MG63 (cell line): ENCODE measurements around the gene LTA4H. TPM values are rescaled to one million over a fixed set of nuclear protein-coding genes. Genes with fewer than 3 reads are reported as not detected.
"Not testable (repeated sequence)": the region's sequence is repeated elsewhere in the genome, so short reads cannot be mapped to it uniquely, and the experiment has no call there.

ENCODE experiments used
- DNase-seq: peaks from one replicate; pipeline ENCODE4 v3.0.0-alpha.2; 2020
- H3K27me3 ChIP-seq: fragments of 250-450 bp; sonication (Bioruptor Pico); 2 replicates; pipeline ENCODE4 v1.5.1; 2020; ENCODE audit warnings: mild to moderate bottlenecking, moderate library complexity
- H3K36me3 ChIP-seq: fragments of 250-450 bp; sonication (Bioruptor Pico); 2 replicates; pipeline ENCODE4 v1.5.1; 2020; ENCODE audit warnings: mild to moderate bottlenecking, moderate library complexity
- H3K4me3 ChIP-seq: fragments of 250-450 bp; sonication (Bioruptor Pico); 2 replicates; pipeline ENCODE4 v1.5.1; 2020; ENCODE audit warnings: mild to moderate bottlenecking, moderate library complexity
- H3K9me3 ChIP-seq: fragments of 250-450 bp; sonication (Bioruptor Pico); 2 replicates; pipeline ENCODE4 v1.5.1; 2020; ENCODE audit warnings: mild to moderate bottlenecking, moderate library complexity
- total RNA-seq: library from RNA; depleted of rRNA; stranded (reverse); fragments of >200 nt; shearing (Covaris generic); gene quantifications from 2 replicates; pipeline ENCODE4 v1.2.3, GENCODE V29; 2014; ENCODE audit warnings: low replicate concordance; rRNA removed

The LTA4H gene
- total RNA-seq, result 45.7 and 50.4 TPM in 2 replicates

DNA sequence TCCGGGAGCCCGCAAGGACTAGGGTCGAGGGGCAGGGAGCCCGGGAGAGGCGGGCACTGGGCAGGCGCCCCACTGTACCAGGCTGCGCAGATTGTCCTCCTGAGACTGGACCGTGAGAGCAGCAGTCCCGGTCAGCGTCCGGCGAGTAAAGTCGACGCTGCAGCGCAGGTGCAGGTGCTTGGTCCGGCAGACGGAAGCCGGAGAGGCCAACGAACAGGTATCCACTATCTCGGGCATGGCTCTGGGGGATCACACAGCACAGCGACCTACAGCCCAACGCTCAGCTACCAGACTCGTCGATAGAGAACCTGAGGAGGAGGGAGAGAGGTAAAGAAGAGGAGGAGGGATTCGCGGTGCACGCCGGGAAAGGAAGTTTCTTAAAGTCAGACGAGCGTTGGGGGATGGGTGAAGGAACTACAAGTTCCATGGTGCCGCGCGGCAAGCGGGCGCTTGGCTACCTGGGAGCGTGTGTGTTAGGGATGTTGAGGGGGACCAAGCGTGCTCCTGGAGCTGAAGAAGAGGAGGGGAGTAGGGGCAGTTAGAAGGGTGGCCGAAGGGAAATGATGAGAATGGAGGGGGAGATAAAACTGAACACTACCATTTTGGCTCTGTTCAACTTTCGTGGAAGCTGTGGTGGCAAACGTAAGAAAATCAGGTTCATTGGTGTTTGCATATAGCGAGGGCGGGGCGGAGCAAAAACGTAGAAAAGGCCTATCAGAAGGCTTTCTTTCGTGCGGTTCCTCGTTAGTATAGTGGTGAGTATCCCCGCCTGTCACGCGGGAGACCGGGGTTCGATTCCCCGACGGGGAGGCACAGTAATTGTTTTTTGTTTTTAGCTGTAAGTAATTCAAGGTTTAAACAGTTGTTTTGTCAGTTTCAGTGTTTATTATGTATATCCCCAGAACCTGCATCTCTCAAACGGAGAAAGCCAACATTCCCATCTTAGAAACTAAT lies at the start of gene LTA4H:
Gene LTA4H (minus strand): TSS at position 305 of the 954 bp plus-strand sequence. CDS start 68 bp downstream, at position 237.
- Histone ChIP-seq H3K9me3 (no peaks in the 10 kb centered on the region), H3K36me3 (no peaks in the 10 kb centered on the region), H3K4me3 (peak within 1 kb of the TSS; percentile 89), H3K27me3 (no peaks in the 10 kb centered on the region)
- DNase-seq, result peak; percentile 93

GRCh38 chr12:96084624-96085023 lies 49.2 kb upstream of the LTA4H start:
- H3K36me3 ChIP-seq, result no peaks in the 10 kb centered on the region
- DNase-seq, result no peak
- no peak overlapping the region for H3K4me3 ChIP-seq
- no peaks in the 10 kb centered on the region for H3K27me3 ChIP-seq
- H3K9me3 ChIP-seq, result peaks cover 5% of the 10 kb centered on the region; the same call in 1 of the 2 replicates

DNA sequence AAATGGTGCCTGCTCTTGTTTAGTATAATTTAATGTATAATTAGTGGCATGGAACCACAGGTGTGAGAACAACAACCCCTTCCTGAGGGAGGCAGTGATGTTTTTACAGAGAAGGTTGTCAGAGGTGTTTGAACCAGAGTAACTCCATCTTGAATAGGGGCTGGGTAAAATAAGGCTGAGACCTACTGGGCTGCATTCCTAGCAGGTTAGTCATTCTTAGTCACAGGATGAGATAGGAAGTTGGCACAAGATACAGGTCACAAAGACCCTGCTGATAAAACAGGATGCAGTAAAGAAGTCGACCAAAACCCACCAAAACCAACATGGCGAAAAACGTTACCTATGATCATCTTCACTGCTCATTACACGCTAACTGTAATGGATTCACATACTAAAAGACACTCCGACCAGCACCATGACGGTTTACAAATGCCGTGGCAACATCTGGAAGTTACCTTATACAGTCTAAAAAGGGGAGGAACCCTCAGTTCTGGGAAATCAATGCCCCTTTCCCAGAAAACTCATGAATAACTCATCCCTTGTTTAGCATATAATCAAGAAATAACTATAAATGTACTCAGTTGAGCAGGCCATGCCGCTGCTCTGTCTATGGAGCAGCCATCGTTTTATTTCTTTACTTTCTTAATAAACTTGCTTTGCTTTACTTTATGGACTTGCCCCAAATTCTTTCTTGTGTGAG lies 47.8 kb upstream of the LTA4H start:
- H3K4me3 ChIP-seq, result no peak overlapping the region
- DNase-seq, result no peak
- H3K36me3 ChIP-seq, result no peaks in the 10 kb centered on the region
- H3K9me3 ChIP-seq, result peaks cover 5% of the 10 kb centered on the region; the same call in 1 of the 2 replicates
- H3K27me3 ChIP-seq, result no peaks in the 10 kb centered on the region

GRCh38 chr12:96081596-96081995 lies 46.2 kb upstream of the LTA4H start:
- H3K27me3 ChIP-seq, result no peaks in the 10 kb centered on the region
- H3K36me3 ChIP-seq, result no peaks in the 10 kb centered on the region
- peaks cover 5% of the 10 kb centered on the region; the same call in 1 of the 2 replicates for H3K9me3 ChIP-seq
- DNase-seq, result no peak
- H3K4me3 ChIP-seq, result no peak overlapping the region

DNA sequence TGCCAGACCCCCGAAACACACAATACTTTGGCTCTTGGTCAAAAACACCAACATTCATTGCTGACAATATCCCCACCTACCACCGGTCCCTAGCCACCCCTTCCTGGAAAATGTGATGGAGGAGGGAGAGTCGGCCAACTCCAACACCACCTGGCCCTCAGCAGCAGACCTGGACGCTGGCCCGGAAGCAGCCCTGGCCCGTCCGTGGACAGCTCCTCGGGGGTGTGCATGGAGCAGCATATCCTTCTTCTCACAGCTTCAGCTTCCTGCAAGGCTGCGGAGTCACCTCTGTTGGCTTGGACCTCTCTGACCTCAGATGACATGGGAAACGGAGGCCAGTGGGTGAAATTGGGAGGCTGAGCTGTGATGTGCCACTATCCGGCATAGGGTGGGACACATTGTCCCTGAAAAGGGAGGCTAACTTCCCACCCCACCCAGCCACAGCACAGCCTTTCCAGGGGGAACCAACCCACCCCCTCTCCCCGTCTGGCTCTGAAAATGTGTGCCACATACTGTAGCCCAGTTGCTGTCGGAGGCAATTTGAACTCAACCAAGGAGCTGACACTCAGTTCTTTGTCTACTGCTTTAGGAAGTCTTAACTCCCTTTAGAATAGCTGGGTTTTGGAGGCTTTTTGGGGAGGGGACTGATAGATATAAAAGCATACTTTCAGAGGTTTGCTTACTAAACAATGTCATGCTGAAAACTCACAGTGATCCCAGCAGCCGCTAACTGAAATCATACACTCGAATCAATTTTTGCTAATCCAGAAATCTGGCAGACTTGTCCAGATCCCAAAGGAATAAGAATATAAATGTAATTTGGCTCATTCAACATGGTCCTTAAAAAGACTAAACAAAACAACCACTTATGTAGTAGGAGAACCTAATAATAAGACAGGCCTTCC lies 43.1 kb upstream of the LTA4H start:
- Histone ChIP-seq H3K4me3 (no peak overlapping the region), H3K27me3 (no peaks in the 10 kb centered on the region), H3K9me3 (no peaks in the 10 kb centered on the region), H3K36me3 (no peaks in the 10 kb centered on the region)
- DNase-seq, result no peak

DNA sequence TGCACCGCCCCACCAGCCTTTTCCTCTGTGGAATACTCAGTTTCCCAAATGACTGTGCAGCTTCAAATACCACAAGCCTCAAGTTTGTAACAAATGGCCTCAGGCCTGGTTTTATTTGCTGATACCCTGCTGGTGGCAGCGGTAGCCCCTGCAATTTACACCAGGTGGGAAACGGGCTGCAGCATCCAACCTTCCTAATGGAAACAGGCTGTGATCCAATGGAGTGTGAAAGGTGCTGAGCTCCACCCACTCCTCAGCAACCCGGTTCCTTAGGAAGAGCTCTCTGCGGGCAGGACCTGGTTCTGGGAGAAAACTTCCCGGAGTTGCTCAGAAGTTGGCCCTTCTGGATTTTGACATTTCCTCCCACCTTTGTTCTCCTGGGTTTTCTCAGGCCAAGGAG lies 41.7 kb upstream of the LTA4H start:
- no peak overlapping the region for H3K4me3 ChIP-seq
- H3K27me3 ChIP-seq, result no peaks in the 10 kb centered on the region
- H3K9me3 ChIP-seq, result no peaks in the 10 kb centered on the region
- DNase-seq, result no peak
- no peaks in the 10 kb centered on the region for H3K36me3 ChIP-seq

GRCh38 chr12:96075560-96075959 lies 40.2 kb upstream of the LTA4H start:
- Histone ChIP-seq H3K9me3 (no peaks in the 10 kb centered on the region), H3K36me3 (no peaks in the 10 kb centered on the region), H3K4me3 (no peak overlapping the region), H3K27me3 (no peaks in the 10 kb centered on the region)
- no peak for DNase-seq

DNA sequence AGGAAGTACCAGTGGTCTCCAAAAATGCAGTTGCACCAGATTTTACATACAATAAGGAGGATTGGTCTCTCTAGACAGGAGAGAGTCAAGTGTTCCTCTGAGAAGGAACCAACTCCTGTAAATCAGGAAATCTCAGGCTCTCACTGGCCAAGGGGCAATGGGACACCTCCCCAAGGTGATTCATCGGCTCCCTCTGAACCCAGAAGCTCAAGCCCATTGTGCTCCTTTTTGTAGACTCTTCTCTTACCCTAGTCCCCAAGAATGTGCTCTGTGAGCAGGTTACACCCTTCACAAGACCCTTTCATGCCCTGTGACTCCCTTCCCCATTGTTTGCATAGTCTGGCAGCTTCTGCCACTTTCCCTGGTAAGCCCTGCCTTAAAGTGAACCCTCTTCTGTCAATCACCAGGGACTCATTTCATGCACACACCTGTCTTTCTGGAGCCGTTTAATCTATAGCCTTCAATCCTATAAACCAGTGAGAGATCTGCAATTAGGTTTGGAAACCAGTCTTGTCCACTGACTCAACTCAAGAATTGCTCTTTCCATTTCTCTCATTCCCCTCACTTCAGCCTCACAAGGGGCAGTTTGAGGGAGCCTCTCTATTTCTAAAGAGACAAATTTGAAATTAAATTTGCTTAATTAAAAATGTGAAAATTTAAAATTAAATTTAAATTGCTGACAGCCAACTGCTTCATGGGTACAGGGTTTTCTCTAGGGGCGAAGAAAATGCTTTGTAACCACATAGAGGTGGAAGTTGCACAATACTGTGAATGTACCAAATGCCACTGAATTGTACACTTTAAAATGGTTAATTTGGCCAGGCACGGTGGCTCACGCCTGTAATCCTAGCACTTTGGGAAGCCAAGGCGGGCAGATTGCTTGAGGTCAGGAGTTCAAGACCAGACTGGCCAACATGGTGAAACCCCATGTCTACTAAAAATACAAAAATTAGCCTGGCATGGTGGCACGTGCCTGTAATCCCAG lies 38.3 kb upstream of the LTA4H start:
- Histone ChIP-seq H3K36me3 (no peaks in the 10 kb centered on the region), H3K4me3 (no peak overlapping the region), H3K9me3 (no peaks in the 10 kb centered on the region), H3K27me3 (no peaks in the 10 kb centered on the region)
- no peak for DNase-seq

GRCh38 chr12:96070670-96071279 lies 35.4 kb upstream of the LTA4H start:
- Histone ChIP-seq H3K9me3 (no peaks in the 10 kb centered on the region), H3K36me3 (no peaks in the 10 kb centered on the region), H3K4me3 (no peak overlapping the region), H3K27me3 (no peaks in the 10 kb centered on the region)
- no peak for DNase-seq

DNA sequence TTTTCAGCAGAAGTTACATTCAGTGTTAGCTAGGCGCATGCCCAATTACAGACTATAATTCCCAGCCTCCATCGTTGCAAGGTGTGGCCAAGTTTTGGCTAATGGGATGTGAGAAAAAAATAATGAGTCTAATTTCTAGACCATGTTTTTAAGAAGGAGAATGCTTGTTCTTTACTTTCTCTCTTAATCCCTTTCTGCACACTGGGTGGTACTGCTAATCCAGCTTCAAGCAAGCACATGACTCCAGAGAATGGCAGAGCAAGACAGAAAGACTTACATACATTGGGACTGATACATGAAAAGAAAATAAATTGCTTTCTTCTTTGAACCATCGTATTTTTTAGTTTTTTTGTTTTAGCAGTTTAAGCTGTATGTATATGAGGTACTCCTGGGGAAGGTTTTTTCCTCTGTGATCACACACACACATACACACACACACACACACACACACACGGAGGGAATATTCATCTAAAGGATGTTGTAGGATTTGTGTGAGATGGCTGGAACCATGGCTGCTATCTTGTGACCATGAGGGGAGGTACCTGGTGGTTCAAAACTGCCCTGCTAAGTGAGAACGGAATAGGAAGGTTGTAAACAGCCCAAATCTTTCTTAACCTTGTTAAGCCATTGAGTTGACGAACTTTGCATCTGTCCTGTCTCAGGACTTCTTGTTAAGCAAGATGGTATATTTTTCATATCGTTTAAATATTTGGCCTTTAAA lies 34.3 kb upstream of the LTA4H start:
- no peak for DNase-seq
- H3K36me3 ChIP-seq, result no peaks in the 10 kb centered on the region
- no peak overlapping the region for H3K4me3 ChIP-seq
- no peaks in the 10 kb centered on the region for H3K27me3 ChIP-seq
- H3K9me3 ChIP-seq, result no peaks in the 10 kb centered on the region

DNA sequence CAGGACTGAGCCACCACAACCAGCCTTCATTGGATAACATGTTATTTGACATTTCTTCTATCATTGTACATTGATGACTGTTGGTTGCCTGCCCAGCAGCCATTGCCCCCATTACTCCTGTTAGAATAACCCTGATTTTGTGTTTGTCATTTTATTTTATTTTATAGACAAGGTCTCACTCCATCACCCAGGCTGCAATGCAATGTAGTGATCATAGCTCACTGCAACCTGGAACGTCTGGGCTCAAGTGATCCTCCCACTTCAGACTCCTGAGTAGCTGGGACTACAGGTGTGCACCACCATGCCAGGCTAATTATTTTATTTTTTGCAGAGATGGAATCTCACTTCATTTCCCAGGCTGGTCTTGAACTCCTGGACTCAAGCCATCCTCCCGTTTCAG lies 33.2 kb upstream of the LTA4H start:
- DNase-seq, result no peak
- Histone ChIP-seq H3K9me3 (no peaks in the 10 kb centered on the region), H3K36me3 (no peaks in the 10 kb centered on the region), H3K4me3 (no peak overlapping the region), H3K27me3 (no peaks in the 10 kb centered on the region)

- no peaks in the 10 kb centered on the region for H3K27me3 ChIP-seq
- DNase-seq, result no peak
These were observed 32.7 kb upstream of the LTA4H start for GRCh38 chr12:96068111-96068510.

GRCh38 chr12:96065776-96066175 lies 30.4 kb upstream of the LTA4H start:
- not testable (repeated sequence) for H3K9me3 ChIP-seq, H3K27me3 ChIP-seq, DNase-seq

More at GRCh38 chr12:96068111-96068510, 32.7 kb upstream of the LTA4H start:
- H3K9me3 ChIP-seq, result no peaks in the 10 kb centered on the region
- no peaks in the 10 kb centered on the region for H3K36me3 ChIP-seq
- H3K4me3 ChIP-seq, result no peak overlapping the region

GRCh38 chr12:96064966-96065365 lies 29.6 kb upstream of the LTA4H start:
- no peak for DNase-seq
- Histone ChIP-seq H3K4me3 (no peak overlapping the region), H3K27me3 (no peaks in the 10 kb centered on the region), H3K36me3 (no peaks in the 10 kb centered on the region), H3K9me3 (no peaks in the 10 kb centered on the region)

More at GRCh38 chr12:96065776-96066175, 30.4 kb upstream of the LTA4H start:
- H3K36me3 ChIP-seq, H3K4me3 ChIP-seq: not testable (repeated sequence)

DNA sequence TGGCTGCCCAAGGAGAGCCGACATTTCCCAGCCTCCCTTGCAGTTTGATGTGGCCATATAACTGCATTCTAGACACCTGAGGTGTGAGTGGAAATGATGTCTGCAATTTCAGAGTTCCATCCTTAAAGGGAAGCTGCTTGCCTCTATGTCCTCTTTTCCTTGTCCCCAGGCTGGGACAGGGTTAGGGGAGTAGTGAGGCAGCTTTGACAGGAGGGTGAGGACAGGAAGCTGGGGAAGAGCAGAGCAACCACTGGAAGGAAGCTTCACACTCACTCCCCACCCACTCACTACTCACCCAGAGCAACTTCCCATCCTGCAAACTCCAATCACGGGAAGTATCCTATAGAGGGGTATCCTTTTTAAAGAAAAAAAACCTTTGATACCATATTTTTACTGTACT lies 28.9 kb upstream of the LTA4H start:
- Histone ChIP-seq H3K27me3 (no peaks in the 10 kb centered on the region), H3K36me3 (no peaks in the 10 kb centered on the region), H3K4me3 (no peak overlapping the region), H3K9me3 (no peaks in the 10 kb centered on the region)
- DNase-seq, result no peak
